Lower leg skin (tissue), 4 donors: ENCODE data around the gene FBXL13. TPM values are rescaled to one million over a fixed set of nuclear protein-coding genes. Genes with fewer than 3 reads are reported as not detected.

Source experiments
- DNase-seq, 2 donors: peaks; one replicate each; pipeline ENCODE4 v3.0.0-alpha.2; 2019; ENCODE audit warnings: low spot score in 2 of 2
- H3K4me3 ChIP-seq: fragments of 200-600 bp; sonication (generic); 2 replicates; pipeline ENCODE4 v1.5.1; 2017; ENCODE audit warnings: mild to moderate bottlenecking, low read depth; ENCODE audit not compliant: poor library complexity, severe bottlenecking
- CTCF ChIP-seq, 3 donors: fragments of 450-650 bp; IDR thresholded peaks; one replicate each; pipeline ENCODE4 v1.5.1; 2016; ENCODE audit warnings: antibody characterized with exemption in 3 of 3, mild to moderate bottlenecking in 3 of 3, moderate library complexity in 2 of 3
- POLR2A ChIP-seq, 2 donors: fragments of 450-650 bp; IDR thresholded peaks; one replicate each; pipeline ENCODE4 v1.6.1; 2016 to 2017; ENCODE audit warnings: antibody characterized with exemption in 2 of 2, mild to moderate bottlenecking in 1 of 2, moderate library complexity in 1 of 2
- whole genome bisulfite sequencing, 2 donors: methylation state at CpG; one replicate each; pipeline ENCODE4 v1.1.5; 2018; 5-methylcytosine and 5-hydroxymethylcytosine counted together
- intact Hi-C: fragments of 100-400 bp; cut with DNase I; formaldehyde crosslinking; loops from one replicate; pipeline ENCODE4 v1.15.0; 2023; ENCODE audit warnings: low total_unique reads
- total RNA-seq, 4 donors: library from RNA; depleted of rRNA; stranded (reverse); fragments of >200 nt; gene quantifications; one replicate each; pipeline ENCODE4 v1.1.0, GENCODE V29; 2016

The FBXL13 gene
- total RNA-seq, 4 donors from 2014 or later: 0.78 to 1.5 (median 1.1) TPM; not detected in 1

GRCh38 chr7:102990642-102991041 lies 84.0 kb downstream of the FBXL13 start:
- intact Hi-C loops: no loop called here
- no peak overlapping the region for H3K4me3 ChIP-seq
- TF ChIP-seq CTCF (IDR thresholded peaks at IDR 0.05): no peak
- no peak for TF ChIP-seq POLR2A (IDR thresholded peaks at IDR 0.05)
- DNase-seq: no peak
- 87 to 98% methylated on average over 2 of the region's 2 CpGs for WGBS, 2 donors

GRCh38 chr7:102988631-102989560 lies 85.7 kb downstream of the FBXL13 start:
- 81 to 87% methylated on average over 6 of the region's 6 CpGs for WGBS, 2 donors
- intact Hi-C loops: no loop called here
- no peak for TF ChIP-seq POLR2A (IDR thresholded peaks at IDR 0.05)
- no peak for TF ChIP-seq CTCF (IDR thresholded peaks at IDR 0.05)
- no peak for DNase-seq
- H3K4me3 ChIP-seq: no peak overlapping the region

- WGBS, 2 donors: 87 to 95% methylated on average over 2 of the region's 2 CpGs
- TF ChIP-seq CTCF (IDR thresholded peaks at IDR 0.05) (no peak), POLR2A (IDR thresholded peaks at IDR 0.05) (no peak)
- intact Hi-C loops: no loop called here
- no peak overlapping the region for H3K4me3 ChIP-seq
- DNase-seq: no peak
These were observed 86.5 kb downstream of the FBXL13 start for GRCh38 chr7:102988088-102988487.

- H3K4me3 ChIP-seq: no peak overlapping the region
- DNase-seq: no peak
- no peak for TF ChIP-seq CTCF (IDR thresholded peaks at IDR 0.05)
- TF ChIP-seq POLR2A (IDR thresholded peaks at IDR 0.05): no peak
- intact Hi-C loops: no loop called here
These were observed 89.3 kb downstream of the FBXL13 start for GRCh38 chr7:102985176-102985783.

- intact Hi-C loops: no loop called here
- TF ChIP-seq CTCF (IDR thresholded peaks at IDR 0.05) (no peak), POLR2A (IDR thresholded peaks at IDR 0.05) (no peak)
- no peak overlapping the region for H3K4me3 ChIP-seq
- DNase-seq: no peak
- WGBS, 2 donors: 56 to 64% methylated on average over 7 of the region's 7 CpGs
These were observed 91.0 kb downstream of the FBXL13 start for GRCh38 chr7:102983602-102984001.
